Germinal center (tissue), 1 donor: ENCODE results near the gene TMPO.
"Not testable (repeated sequence)": the region's sequence is repeated elsewhere in the genome, so short reads cannot be mapped to it uniquely, and the experiment has no call there.

Experiments used
- DNase-seq: peaks from one replicate; pipeline ENCODE4 v3.0.0; 2012; ENCODE audit warnings: mixed read lengths, low spot score

Gene TMPO

GRCh38 chr12:98579347-98579746, 64.0 kb downstream of the TMPO start:
- DNase-seq, result no peak

- no peak for DNase-seq
These were observed 64.4 kb downstream of the TMPO start for GRCh38 chr12:98579835-98580234.

GRCh38 chr12:98580695-98581094, 65.3 kb downstream of the TMPO start:
- DNase-seq, result no peak

GRCh38 chr12:98581101-98581500, 65.7 kb downstream of the TMPO start:
- no peak for DNase-seq

- DNase-seq, result no peak
These were observed 66.7 kb downstream of the TMPO start for GRCh38 chr12:98582093-98582492.

GRCh38 chr12:98587084-98587483, 71.7 kb downstream of the TMPO start:
- no peak for DNase-seq

GRCh38 chr12:98591209-98591608, 75.8 kb downstream of the TMPO start:
- no peak for DNase-seq

- no peak for DNase-seq
These were observed 77.5 kb downstream of the TMPO start for GRCh38 chr12:98592825-98593322.

- DNase-seq, result peak; percentile 97
These were observed 78.1 kb downstream of the TMPO start, which contains the start of gene SLC25A3 for GRCh38 chr12:98593351-98594049. Gene SLC25A3 (plus strand): TSS chr12:98593686. CDS start chr12:98593979, 293 bp downstream.

GRCh38 chr12:98594050-98594835, 78.9 kb downstream of the TMPO start:
- DNase-seq, result no peak

- no peak for DNase-seq
These were observed 80.0 kb downstream of the TMPO start for GRCh38 chr12:98595243-98595988.

- DNase-seq, result not testable (repeated sequence)
These were observed 81.9 kb downstream of the TMPO start for GRCh38 chr12:98597313-98597712.
